HepG2 (cell line): ENCODE measurements around the gene C2orf81. TPM values are rescaled to one million over a fixed set of nuclear protein-coding genes. Genes with fewer than 3 reads are reported as not detected.

Experiments
- ATAD3A ChIP-seq: sonication (generic); formaldehyde crosslinking; IDR thresholded peaks from 2 replicates; pipeline ENCODE4 v1.4.0; 2020; ENCODE audit warnings: missing genetic modification reagents
- ATM ChIP-seq: fragments of 450-650 bp; IDR thresholded peaks from 2 replicates; pipeline ENCODE4 v1.7.1; 2017; ENCODE audit warnings: mild to moderate bottlenecking, borderline replicate concordance
- CENPT ChIP-seq: sonication (generic); formaldehyde crosslinking; IDR thresholded peaks from 2 replicates; pipeline ENCODE4 v1.8.0; 2022; ENCODE audit warnings: low read depth, mild to moderate bottlenecking, moderate library complexity, missing genetic modification reagents
- CREB1 ChIP-seq, 2 experiments: fragments of 450-650 bp in 1 of 2; IDR thresholded peaks; 2 replicates each; pipeline ENCODE4 v1.6.1; 2016 to 2017; ENCODE audit warnings: control low read depth in 1 of 2, mild to moderate bottlenecking in 1 of 2, missing compliant biosample characterization in 1 of 2, missing genetic modification characterization in 1 of 2
- HDAC1 ChIP-seq: sonication (generic); formaldehyde crosslinking; IDR thresholded peaks from 2 replicates; pipeline ENCODE4 v1.5.1; 2020; ENCODE audit warnings: mild to moderate bottlenecking, missing genetic modification reagents
- HES4 ChIP-seq: sonication (generic); formaldehyde crosslinking; IDR thresholded peaks from 2 replicates; pipeline ENCODE4 v1.9.0; 2021; ENCODE audit warnings: mild to moderate bottlenecking, missing genetic modification reagents, borderline replicate concordance
- JUN ChIP-seq: sonication (generic); formaldehyde crosslinking; IDR thresholded peaks from 2 replicates; pipeline ENCODE4 v1.4.0; 2020; ENCODE audit warnings: mild to moderate bottlenecking, missing genetic modification reagents
- MAFG ChIP-seq: sonication (generic); formaldehyde crosslinking; IDR thresholded peaks from 2 replicates; pipeline ENCODE4 v1.5.1; 2020; ENCODE audit warnings: mild to moderate bottlenecking, missing genetic modification reagents
- SNRNP70 ChIP-seq: fragments of 200-400 bp; formaldehyde crosslinking; IDR thresholded peaks from 2 replicates; pipeline ENCODE4 v1.6.1; 2017; ENCODE audit warnings: mild to moderate bottlenecking, low read depth, low read length, moderate library complexity
- SRF ChIP-seq: IDR thresholded peaks from 2 replicates; pipeline ENCODE4 v1.6.1; 2011; ENCODE audit warnings: mild to moderate bottlenecking, low read depth, low read length, moderate library complexity
- TFDP1 ChIP-seq: IDR thresholded peaks from 2 replicates; pipeline ENCODE4 v1.6.1; 2016; ENCODE audit warnings: missing compliant biosample characterization, missing genetic modification reagents, borderline replicate concordance
- TMF1 ChIP-seq: sonication (generic); formaldehyde crosslinking; IDR thresholded peaks from 2 replicates; pipeline ENCODE4 v1.8.1; 2022; ENCODE audit warnings: low read depth, missing genetic modification reagents
- ZBTB37 ChIP-seq: sonication (generic); formaldehyde crosslinking; IDR thresholded peaks from 2 replicates; pipeline ENCODE4 v1.4.0; 2020; ENCODE audit warnings: mild to moderate bottlenecking, missing genetic modification reagents
- ZFAT ChIP-seq: sonication (generic); formaldehyde crosslinking; conservative IDR thresholded peaks from 2 replicates; pipeline ENCODE4 v1.8.1; 2023; ENCODE audit warnings: missing genetic modification reagents, inconsistent platforms
- ZNF234 ChIP-seq: sonication (generic); formaldehyde crosslinking; conservative IDR thresholded peaks from 2 replicates; pipeline ENCODE4 v1.5.1; 2020; ENCODE audit warnings: mild to moderate bottlenecking, missing genetic modification reagents
- ZNF598 ChIP-seq: sonication (generic); formaldehyde crosslinking; IDR thresholded peaks from 2 replicates; pipeline ENCODE4 v1.5.1; 2020; ENCODE audit warnings: mild to moderate bottlenecking, missing genetic modification reagents, borderline replicate concordance
- polyA plus RNA-seq, 8 experiments: library from polyadenylated mRNA; depleted of rRNA in 3 of 8; stranded (reverse) in 7 of 8; unstranded in 1 of 8; fragments of >200 nt; fragmentation: Illumina TruSeq in 4 of 8; extraction: Trizol in 4 of 8; gene quantifications; 2 replicates each; pipeline versions ENCODE4 v1.2.1 to v1.2.3, GENCODE V29; 2011 to 2016; ENCODE audit warnings: low read depth in 4 of 8, missing spikeins in 1 of 8, mixed read lengths in 1 of 8; ENCODE audit not compliant: insufficient read depth in 1 of 8
- total RNA-seq, 5 experiments: library from RNA; depleted of rRNA; stranded (reverse); fragments of >200 nt; fragmentation: Illumina TruSeq; extraction: Trizol; gene quantifications; 2 replicates each; pipeline ENCODE4 v1.2.3, GENCODE V29; 2016; ENCODE audit warnings: low read depth in 1 of 5
- TF ChIP-seq, protein P1 (sequence below): IDR thresholded peaks from 2 replicates; pipeline ENCODE4 v1.6.1; 2016; ENCODE audit warnings: missing genetic modification reagents, missing compliant biosample characterization
- TF ChIP-seq, protein P2 (sequence below): sonication (generic); formaldehyde crosslinking; IDR thresholded peaks from 2 replicates; pipeline ENCODE4 v1.4.0; 2020; ENCODE audit warnings: mild to moderate bottlenecking, missing genetic modification reagents
- TF ChIP-seq, protein P3 (sequence below): sonication (generic); formaldehyde crosslinking; IDR thresholded peaks from 2 replicates; pipeline ENCODE4 v1.5.1; 2020; ENCODE audit warnings: missing genetic modification reagents, mild to moderate bottlenecking, borderline replicate concordance
- TF ChIP-seq, protein P4 (sequence below): sonication (generic); formaldehyde crosslinking; IDR thresholded peaks from 2 replicates; pipeline ENCODE4 v1.4.0; 2020; ENCODE audit warnings: mild to moderate bottlenecking, missing genetic modification reagents
- TF ChIP-seq, protein P5 (sequence below): sonication (generic); formaldehyde crosslinking; conservative IDR thresholded peaks from 2 replicates; pipeline ENCODE4 v1.8.0; 2022; ENCODE audit warnings: low read depth, missing genetic modification reagents

The C2orf81 gene
- total and polyA plus RNA-seq, 2 of the 13 experiments (the other 11 are each of a cell fraction or from before 2014, with no cell fraction given): 0.15 to 0.17 TPM

GRCh38 chr2:74391580-74392448, 29.6 kb downstream of the C2orf81 start (continued):
- TF ChIP-seq HES4 (CRISPR knock-in tag) (0 out of 2 replicates have a peak, but pooled peaks have one; percentile 68), SRF (no peak), CREB1 (IDR thresholded peaks at IDR 0.05) (no peak), CREB1 (CRISPR knock-in tag; IDR thresholded peaks at IDR 0.05) (peak; percentile 67), TFDP1 (no peak; the same call in 1 of the 2 replicates), ZFAT (CRISPR knock-in tag) (0 out of 2 replicates have a peak, but pooled peaks have one; percentile 54), MAFG (CRISPR knock-in tag) (no peak), ZBTB37 (no peak), ATAD3A (CRISPR knock-in tag) (no peak), CENPT (no peak; the same call in 1 of the 2 replicates), JUN (CRISPR knock-in tag) (no peak), HDAC1 (CRISPR knock-in tag) (peak; percentile 69), ZNF598 (CRISPR knock-in tag) (peak; percentile 61; the same call in 1 of the 2 replicates), ZNF234 (CRISPR knock-in tag) (no peak), SNRNP70 (no peak), TMF1 (CRISPR knock-in tag) (peak; percentile 85; the same call in 1 of the 2 replicates), ATM (no peak)
- TF ChIP-seq, protein P1, sequence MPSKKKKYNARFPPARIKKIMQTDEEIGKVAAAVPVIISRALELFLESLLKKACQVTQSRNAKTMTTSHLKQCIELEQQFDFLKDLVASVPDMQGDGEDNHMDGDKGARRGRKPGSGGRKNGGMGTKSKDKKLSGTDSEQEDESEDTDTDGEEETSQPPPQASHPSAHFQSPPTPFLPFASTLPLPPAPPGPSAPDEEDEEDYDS (CRISPR knock-in tag): peak; percentile 86
- TF ChIP-seq, protein P2, sequence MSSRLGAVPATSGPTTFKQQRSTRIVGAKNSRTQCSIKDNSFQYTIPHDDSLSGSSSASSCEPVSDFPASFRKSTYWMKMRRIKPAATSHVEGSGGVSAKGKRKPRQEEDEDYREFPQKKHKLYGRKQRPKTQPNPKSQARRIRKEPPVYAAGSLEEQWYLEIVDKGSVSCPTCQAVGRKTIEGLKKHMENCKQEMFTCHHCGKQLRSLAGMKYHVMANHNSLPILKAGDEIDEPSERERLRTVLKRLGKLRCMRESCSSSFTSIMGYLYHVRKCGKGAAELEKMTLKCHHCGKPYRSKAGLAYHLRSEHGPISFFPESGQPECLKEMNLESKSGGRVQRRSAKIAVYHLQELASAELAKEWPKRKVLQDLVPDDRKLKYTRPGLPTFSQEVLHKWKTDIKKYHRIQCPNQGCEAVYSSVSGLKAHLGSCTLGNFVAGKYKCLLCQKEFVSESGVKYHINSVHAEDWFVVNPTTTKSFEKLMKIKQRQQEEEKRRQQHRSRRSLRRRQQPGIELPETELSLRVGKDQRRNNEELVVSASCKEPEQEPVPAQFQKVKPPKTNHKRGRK (CRISPR knock-in tag): peak; percentile 14; the same call in 1 of the 2 replicates
- TF ChIP-seq, protein P3, sequence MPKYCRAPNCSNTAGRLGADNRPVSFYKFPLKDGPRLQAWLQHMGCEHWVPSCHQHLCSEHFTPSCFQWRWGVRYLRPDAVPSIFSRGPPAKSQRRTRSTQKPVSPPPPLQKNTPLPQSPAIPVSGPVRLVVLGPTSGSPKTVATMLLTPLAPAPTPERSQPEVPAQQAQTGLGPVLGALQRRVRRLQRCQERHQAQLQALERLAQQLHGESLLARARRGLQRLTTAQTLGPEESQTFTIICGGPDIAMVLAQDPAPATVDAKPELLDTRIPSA (CRISPR knock-in tag): no peak
- TF ChIP-seq, protein P4, sequence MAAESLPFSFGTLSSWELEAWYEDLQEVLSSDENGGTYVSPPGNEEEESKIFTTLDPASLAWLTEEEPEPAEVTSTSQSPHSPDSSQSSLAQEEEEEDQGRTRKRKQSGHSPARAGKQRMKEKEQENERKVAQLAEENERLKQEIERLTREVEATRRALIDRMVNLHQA: no peak
- TF ChIP-seq, protein P5, sequence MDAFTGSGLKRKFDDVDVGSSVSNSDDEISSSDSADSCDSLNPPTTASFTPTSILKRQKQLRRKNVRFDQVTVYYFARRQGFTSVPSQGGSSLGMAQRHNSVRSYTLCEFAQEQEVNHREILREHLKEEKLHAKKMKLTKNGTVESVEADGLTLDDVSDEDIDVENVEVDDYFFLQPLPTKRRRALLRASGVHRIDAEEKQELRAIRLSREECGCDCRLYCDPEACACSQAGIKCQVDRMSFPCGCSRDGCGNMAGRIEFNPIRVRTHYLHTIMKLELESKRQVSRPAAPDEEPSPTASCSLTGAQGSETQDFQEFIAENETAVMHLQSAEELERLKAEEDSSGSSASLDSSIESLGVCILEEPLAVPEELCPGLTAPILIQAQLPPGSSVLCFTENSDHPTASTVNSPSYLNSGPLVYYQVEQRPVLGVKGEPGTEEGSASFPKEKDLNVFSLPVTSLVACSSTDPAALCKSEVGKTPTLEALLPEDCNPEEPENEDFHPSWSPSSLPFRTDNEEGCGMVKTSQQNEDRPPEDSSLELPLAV (CRISPR knock-in tag): 0 out of 2 replicates have a peak, but pooled peaks have one; percentile 41
